GM13977 (cell line): ENCODE measurements around the gene GMNC.

ENCODE experiments used
- DNase-seq: peaks from one replicate; pipeline ENCODE4 v3.0.0; 2012; ENCODE audit warnings: low spot score
- CTCF ChIP-seq: IDR thresholded peaks from 2 replicates; pipeline ENCODE4 v1.5.1; 2012; ENCODE audit warnings: mild to moderate bottlenecking, control low read depth; ENCODE audit not compliant: insufficient read depth; ENCODE audit errors: extremely low read depth, missing control alignments
- in situ Hi-C: fragments of 300-500 bp; cut with MboI; formaldehyde crosslinking; loops from one replicate; pipeline ENCODE4 v1.12.0; 2022; ENCODE audit warnings: low sequenced_read_pairs, low pct_unique_long_range_greater_than_20kb, mixed read lengths, inconsistent platforms; ENCODE audit not compliant: unreplicated experiment

Gene GMNC

GRCh38 chr3:190867071-190867470 lies 4.6 kb upstream of the GMNC start:
- no peak for TF ChIP-seq CTCF
- no peak for DNase-seq
- in situ Hi-C loops = no loop called here

GRCh38 chr3:190865828-190866227 lies 3.3 kb upstream of the GMNC start:
- TF ChIP-seq CTCF = peak; percentile 19
- DNase-seq = no peak
- in situ Hi-C loops = no loop called here

GRCh38 chr3:190865419-190865818 lies 2.9 kb upstream of the GMNC start:
- in situ Hi-C loops = no loop called here
- no peak for DNase-seq
- no peak for TF ChIP-seq CTCF

GRCh38 chr3:190864002-190864401 lies 1.5 kb upstream of the GMNC start:
- no peak for DNase-seq
- TF ChIP-seq CTCF = no peak
- in situ Hi-C loops = no loop called here

- DNase-seq = no peak
- no peak for TF ChIP-seq CTCF
- in situ Hi-C loops = no loop called here
Measured at GRCh38 chr3:190863119-190863465, 598 bp upstream of the GMNC start.

- in situ Hi-C loops = no loop called here
Measured at GRCh38 chr3:190860521-190860920, 2.0 kb downstream of the GMNC start.

More at GRCh38 chr3:190860521-190860920, 2.0 kb downstream of the GMNC start:
- TF ChIP-seq CTCF = no peak
- no peak for DNase-seq
